ENCODE measurements around the gene PPP1R27.

- TF ChIP-seq, protein P1, sequence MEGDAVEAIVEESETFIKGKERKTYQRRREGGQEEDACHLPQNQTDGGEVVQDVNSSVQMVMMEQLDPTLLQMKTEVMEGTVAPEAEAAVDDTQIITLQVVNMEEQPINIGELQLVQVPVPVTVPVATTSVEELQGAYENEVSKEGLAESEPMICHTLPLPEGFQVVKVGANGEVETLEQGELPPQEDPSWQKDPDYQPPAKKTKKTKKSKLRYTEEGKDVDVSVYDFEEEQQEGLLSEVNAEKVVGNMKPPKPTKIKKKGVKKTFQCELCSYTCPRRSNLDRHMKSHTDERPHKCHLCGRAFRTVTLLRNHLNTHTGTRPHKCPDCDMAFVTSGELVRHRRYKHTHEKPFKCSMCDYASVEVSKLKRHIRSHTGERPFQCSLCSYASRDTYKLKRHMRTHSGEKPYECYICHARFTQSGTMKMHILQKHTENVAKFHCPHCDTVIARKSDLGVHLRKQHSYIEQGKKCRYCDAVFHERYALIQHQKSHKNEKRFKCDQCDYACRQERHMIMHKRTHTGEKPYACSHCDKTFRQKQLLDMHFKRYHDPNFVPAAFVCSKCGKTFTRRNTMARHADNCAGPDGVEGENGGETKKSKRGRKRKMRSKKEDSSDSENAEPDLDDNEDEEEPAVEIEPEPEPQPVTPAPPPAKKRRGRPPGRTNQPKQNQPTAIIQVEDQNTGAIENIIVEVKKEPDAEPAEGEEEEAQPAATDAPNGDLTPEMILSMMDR (IDR thresholded peaks at IDR 0.05) = no peak
- TF ChIP-seq EP300 (IDR thresholded peaks at IDR 0.05) (no peak), POLR2A (IDR thresholded peaks at IDR 0.05) (no peak)
Measured at GRCh38 chr17:81828656-81829055, 6.2 kb downstream of the PPP1R27 start.

All from ovary (tissue), 3 donors.